CD4-positive, alpha-beta T cell treated with Interleukin-6 for 4 hours (primary cell): ENCODE measurements around the gene ARPC1B.
A peak's percentile ranks its signal among the peaks of the same experiment; 100 is the strongest.
"Not testable (repeated sequence)": the region's sequence is repeated elsewhere in the genome, so short reads cannot be mapped to it uniquely, and the experiment has no call there.

Experiments
- DNase-seq: peaks from one replicate; pipeline ENCODE4 v3.0.0-alpha.2; 2020; ENCODE audit warnings: mixed read lengths

The ARPC1B gene

DNA sequence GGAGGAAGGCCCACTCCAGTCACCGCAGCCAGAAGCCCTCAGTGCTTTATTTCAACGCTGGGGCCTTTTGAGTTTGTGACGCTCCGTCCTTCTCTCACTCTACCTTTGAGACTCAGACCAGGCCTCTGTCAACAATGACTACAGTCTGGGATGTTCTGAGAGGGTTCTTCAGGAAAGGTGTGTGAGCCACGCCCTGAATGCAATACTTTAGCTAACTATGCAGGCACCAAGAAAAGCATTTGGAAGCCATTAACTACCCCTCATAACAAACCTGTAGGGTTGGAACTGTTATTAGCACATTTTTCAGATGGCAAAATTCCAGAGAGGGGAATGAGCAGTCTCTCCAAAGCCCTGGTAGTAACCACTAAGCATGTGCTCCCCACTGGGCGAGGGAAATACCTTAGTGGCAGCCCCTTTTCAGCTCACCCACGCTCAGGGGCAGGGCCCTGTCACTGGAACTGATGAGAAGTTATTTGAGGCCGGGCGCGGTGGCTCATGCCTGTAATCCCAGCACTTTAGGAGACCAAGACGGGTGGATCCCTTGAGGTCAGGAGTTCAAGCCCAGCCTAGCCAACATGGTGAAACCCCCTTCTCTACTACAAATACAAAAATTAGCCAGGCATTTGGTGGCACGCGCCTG lies 5.7 kb upstream of the ARPC1B start:
- DNase-seq = no peak

DNA sequence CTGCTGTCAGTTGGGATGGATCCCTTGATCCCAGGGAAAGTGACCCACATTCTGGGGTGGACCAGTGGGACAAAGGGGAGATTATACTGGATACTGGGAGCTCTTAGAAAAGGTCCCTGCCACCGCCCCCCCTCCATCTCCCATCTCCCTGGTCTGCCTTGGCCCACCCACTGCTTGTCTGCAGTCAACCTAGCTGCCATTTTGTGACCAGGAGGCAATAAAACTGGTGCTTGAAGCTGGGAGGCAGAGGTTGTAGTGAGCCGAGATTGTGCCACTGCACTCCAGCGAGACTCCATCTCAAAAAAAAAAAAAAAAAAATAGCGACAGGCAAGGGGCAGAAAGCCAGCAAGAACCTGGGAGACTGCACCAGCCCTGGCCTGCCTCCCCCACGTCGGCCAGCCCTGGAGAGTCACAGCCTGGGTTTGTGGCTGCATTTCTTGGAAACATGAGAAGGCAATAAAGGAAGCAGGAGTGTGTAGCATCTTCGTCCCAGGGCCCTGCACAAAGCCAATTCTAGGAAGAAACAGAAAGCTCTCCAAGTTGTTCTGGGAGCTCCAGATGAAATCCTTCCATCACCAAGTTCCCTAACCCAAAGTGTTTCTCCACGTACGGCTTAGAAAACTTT lies 4.7 kb upstream of the ARPC1B start:
- DNase-seq = no peak

- no peak for DNase-seq
Measured at GRCh38 chr7:99371376-99371920, 3.1 kb upstream of the ARPC1B start.

DNA sequence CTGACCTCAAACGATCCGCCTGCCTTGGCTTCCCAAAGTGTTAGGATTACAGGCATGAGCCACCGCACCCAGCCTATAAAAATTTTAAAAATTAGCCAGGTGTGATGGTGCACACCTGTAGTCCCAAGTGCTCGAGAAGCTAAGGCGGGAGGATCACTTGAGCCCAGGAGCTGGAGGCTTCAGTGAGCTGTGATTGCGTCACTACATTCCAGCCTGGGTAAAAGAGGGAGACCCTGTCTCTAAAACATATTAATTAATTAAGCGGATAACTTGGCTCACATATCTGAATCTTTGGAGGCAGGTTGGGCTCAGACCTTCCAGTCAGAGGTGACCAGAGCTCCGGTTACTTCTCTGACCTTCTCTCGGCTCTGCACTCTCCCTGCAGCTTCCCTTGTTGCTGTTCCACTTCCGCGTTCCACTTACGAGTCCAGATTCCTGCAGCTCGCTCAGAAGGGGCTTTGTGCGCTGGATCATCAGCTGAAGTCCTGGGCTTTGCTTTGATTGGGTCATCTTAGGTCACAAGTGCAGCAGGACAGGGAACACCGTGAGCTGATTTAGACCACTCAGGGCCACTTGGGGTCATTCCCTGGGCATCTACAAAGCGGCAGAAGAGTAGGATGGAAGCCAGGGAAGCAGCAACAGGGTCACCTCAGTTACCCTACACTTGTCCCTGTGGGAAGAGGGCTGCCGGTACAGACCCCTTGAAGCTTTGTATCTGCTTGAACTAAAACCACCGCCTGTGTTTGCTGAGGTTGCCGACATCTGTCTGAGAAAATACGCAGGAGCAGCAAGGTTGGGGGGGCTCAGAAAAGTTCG lies 2.0 kb upstream of the ARPC1B start:
- no peak for DNase-seq

GRCh38 chr7:99373091-99374066 lies 1.2 kb upstream of the ARPC1B start:
- DNase-seq = no peak

GRCh38 chr7:99375070-99375807 lies 709 bp downstream of the ARPC1B start:
- peak; percentile 70 for DNase-seq

DNA sequence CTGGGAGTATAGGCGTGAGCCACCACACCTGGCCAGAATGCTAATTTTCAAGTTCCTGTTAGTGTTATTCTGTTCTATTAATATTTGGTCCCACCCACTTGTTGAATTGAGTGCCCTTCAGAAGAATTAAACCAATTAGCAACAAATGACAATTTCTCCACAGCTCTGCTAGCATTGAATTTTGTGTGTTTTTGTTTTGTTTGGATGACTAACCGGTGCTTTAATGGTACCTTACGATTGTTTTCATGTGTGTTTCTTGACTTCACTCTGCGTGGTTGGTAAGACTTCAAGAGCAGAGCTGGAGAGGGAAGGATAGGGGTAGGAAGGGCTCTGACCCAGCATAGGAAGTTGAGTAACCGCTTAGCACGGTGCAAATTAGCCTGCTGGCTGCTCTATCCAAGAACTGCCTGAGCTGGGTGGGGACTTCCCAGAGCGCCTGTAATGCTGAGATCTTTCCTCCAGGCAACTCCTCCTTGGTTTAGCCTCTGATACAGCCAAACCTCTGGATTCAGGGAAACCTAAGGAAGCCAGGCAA lies 4.6 kb downstream of the ARPC1B start:
- peak; percentile 62 for DNase-seq

GRCh38 chr7:99379693-99380031 lies 5.1 kb downstream of the ARPC1B start:
- DNase-seq = not testable (repeated sequence)

DNA sequence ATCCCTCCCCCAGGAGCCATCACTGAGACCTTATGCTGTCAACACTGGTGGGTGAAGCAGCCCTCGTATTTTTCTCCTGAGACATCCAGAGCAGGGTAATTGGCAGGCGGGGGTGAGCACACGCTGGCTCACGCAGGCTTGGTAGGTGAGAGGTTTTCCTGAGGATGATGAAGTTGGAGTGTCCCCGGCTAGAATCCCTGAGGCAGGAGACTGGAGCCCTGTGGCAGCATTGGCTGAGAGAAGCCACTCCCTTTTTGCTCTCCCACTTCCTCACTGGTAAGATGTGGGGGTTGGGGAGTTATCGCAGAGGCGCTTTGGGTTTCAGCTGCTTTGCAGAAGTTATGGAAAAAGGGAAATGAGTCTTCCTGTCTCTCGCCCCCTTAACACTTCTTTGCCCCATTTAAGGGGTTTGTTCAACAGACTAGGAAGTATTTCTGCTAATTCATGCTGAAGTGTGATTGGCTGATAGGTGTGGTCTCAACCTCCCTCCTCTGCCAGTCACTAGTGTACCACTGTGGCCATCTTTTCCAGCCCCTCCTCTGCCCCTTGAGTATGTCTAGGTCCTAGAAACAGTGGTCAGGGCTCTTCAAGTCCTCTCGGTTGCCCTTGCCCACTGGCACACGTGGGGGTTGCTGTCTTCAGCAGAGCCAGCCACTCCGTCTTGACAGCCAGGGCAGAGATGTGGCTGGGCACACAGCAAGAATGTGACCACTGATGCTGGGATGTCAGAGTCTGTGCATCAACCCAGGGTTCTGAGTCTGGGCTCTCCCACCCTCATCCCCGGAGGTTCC lies 5.7 kb downstream of the ARPC1B start:
- DNase-seq = no peak

- DNase-seq = peak; percentile 89
Measured at GRCh38 chr7:99380823-99381663, 6.5 kb downstream of the ARPC1B start.

GRCh38 chr7:99381664-99382075 lies 7.1 kb downstream of the ARPC1B start:
- DNase-seq = no peak

GRCh38 chr7:99383203-99383602 lies 8.7 kb downstream of the ARPC1B start:
- no peak for DNase-seq

GRCh38 chr7:99383791-99384370 lies 9.4 kb downstream of the ARPC1B start:
- no peak for DNase-seq

DNA sequence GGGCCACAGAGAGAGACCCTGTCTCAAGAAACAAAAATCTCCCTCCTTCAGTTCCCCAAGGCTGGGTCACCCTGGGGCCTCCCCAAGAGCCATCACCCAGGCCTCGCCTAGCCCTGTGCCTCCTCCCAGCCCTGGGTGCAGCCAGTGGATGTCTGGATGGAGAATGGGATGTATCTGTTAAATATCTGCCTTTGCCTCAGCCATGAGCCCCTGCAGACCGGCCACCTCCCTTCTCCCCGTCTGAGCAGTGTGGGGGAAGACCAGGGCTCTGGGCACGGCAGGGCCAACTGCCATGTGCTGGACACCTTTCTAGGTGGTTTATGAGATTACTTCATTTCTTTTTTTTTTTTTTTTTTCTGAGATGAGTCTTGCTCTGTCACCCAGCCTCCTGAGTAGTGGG lies 10.0 kb downstream of the ARPC1B start:
- DNase-seq = no peak

DNA sequence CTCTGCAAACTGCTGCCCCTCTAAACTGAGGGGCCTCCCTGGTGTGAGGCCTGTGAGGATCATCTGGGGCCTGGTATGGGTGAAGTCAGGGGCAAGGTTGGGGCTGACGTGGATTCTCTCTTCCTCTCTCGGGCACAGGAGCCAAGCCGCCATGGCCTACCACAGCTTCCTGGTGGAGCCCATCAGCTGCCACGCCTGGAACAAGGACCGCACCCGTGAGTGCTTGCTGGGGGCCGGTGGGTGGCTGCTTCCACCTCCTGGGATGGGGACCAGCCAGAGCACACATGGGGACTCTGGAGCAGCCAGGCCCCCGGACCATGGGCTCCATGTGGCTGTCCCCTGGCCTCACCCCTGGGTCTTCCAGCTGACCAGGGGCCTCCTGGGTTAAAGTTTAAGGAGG lies 11.0 kb downstream of the ARPC1B start:
- no peak for DNase-seq

- DNase-seq = peak; percentile 53
Measured at GRCh38 chr7:99386584-99387238, 12.2 kb downstream of the ARPC1B start.

DNA sequence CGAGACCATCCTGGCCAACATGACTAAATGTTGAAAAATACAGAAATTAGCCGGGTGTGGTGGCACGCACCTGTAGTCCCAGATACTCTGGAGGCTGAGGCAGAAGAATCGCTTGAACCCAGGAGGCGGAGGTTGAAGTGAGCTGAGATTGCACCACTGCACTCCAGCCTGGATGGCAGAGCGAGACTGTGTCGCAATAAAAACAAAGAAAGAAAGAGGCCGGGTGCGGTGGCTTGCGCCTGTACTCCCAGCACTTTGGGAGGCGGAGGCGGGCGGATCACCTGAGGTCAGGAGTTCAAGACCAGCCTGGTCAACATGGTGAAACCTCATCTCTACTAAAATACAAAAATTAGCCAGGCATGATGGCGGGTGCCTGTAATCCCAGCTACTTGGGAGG lies 12.7 kb downstream of the ARPC1B start:
- DNase-seq = not testable (repeated sequence)

DNA sequence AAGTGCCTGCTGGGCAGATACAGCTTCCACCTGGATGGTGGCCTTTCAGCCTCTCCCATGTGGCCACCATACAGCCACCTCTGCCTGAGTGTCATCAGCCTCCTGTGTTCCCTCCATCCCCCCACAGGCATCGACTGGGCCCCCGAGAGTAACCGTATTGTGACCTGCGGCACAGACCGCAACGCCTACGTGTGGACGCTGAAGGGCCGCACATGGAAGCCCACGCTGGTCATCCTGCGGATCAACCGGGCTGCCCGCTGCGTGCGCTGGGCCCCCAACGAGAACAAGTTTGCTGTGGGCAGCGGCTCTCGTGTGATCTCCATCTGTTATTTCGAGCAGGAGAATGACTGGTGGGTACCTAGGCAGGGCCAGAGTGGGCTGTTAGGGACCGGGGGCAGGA lies 13.4 kb downstream of the ARPC1B start:
- no peak for DNase-seq

- no peak for DNase-seq
Measured at GRCh38 chr7:99389772-99390171, 15.2 kb downstream of the ARPC1B start.
